Neural progenitor cell (in vitro differentiated cells): ENCODE data around the gene KRTAP12-4. TPM values are rescaled to one million over a fixed set of nuclear protein-coding genes. Genes with fewer than 3 reads are reported as not detected.
"Not testable (repeated sequence)": the region's sequence is repeated elsewhere in the genome, so short reads cannot be mapped to it uniquely, and the experiment has no call there.

Source experiments
- DNase-seq: peaks from one replicate; pipeline ENCODE4 v3.0.0-alpha.2; 2016; ENCODE audit warnings: low spot score
- H2AFZ ChIP-seq: fragments of 200-600 bp; sonication (generic); replicated peaks from 2 replicates; pipeline ENCODE4 v1.6.1; 2016; ENCODE audit warnings: antibody characterized with exemption
- H3F3A ChIP-seq: fragments of 200-600 bp; sonication (generic); 2 replicates; pipeline ENCODE4 v1.6.1; 2016; ENCODE audit warnings: antibody characterized with exemption, low read depth
- H3K27ac ChIP-seq: fragments of 200-600 bp; sonication (generic); 2 replicates; pipeline ENCODE4 v1.5.1; 2016; ENCODE audit warnings: mild to moderate bottlenecking
- H3K27me3 ChIP-seq: fragments of 200-600 bp; sonication (generic); 2 replicates; pipeline ENCODE4 v1.6.1; 2016; ENCODE audit warnings: mild to moderate bottlenecking, moderate library complexity
- H3K36me3 ChIP-seq: fragments of 200-600 bp; sonication (generic); 2 replicates; pipeline ENCODE4 v1.5.1; 2016
- H3K4me1 ChIP-seq: fragments of 200-600 bp; sonication (generic); 2 replicates; pipeline ENCODE4 v1.6.1; 2016; ENCODE audit warnings: mixed run types
- H3K4me2 ChIP-seq: fragments of 200-600 bp; sonication (generic); 2 replicates; pipeline ENCODE4 v1.6.1; 2016
- H3K4me3 ChIP-seq: fragments of 200-600 bp; sonication (generic); 2 replicates; pipeline ENCODE4 v1.5.1; 2016
- H3K79me2 ChIP-seq: fragments of 200-600 bp; sonication (generic); 2 replicates; pipeline ENCODE4 v1.6.1; 2016; ENCODE audit warnings: low read depth
- H3K9ac ChIP-seq: fragments of 200-600 bp; sonication (generic); 2 replicates; pipeline ENCODE4 v1.6.1; 2016
- H3K9me3 ChIP-seq: fragments of 200-600 bp; sonication (generic); 2 replicates; pipeline ENCODE4 v1.5.1; 2016; ENCODE audit warnings: low read depth
- H4K20me1 ChIP-seq: fragments of 200-600 bp; sonication (generic); 2 replicates; pipeline ENCODE4 v1.6.1; 2016; ENCODE audit warnings: low read depth
- H3K27ac Mint-ChIP-seq: 3 replicates; pipeline ENCODE4 v1.8.0; 2021; ENCODE audit warnings: mixed read lengths
- H3K27me3 Mint-ChIP-seq: 2 replicates; pipeline ENCODE4 v1.8.0; 2022; ENCODE audit warnings: low read depth, mild to moderate bottlenecking, inconsistent platforms, moderate library complexity, mixed read lengths; ENCODE audit not compliant: insufficient read depth
- H3K36me3 Mint-ChIP-seq: 3 replicates; pipeline ENCODE4 v1.8.0; 2021; ENCODE audit warnings: mixed read lengths
- H3K4me1 Mint-ChIP-seq: 3 replicates; pipeline ENCODE4 v1.8.0; 2021; ENCODE audit warnings: mixed read lengths
- H3K4me3 Mint-ChIP-seq: 3 replicates; pipeline ENCODE4 v1.8.0; 2021; ENCODE audit warnings: mild to moderate bottlenecking, moderate library complexity, mixed read lengths
- H3K9me3 Mint-ChIP-seq: 3 replicates; pipeline ENCODE4 v1.8.0; 2020; ENCODE audit warnings: mixed read lengths
- EZH2 ChIP-seq: fragments of 200-600 bp; sonication (generic); IDR thresholded peaks from 2 replicates; pipeline ENCODE4 v1.6.1; 2017; ENCODE audit warnings: antibody characterized with exemption, mild to moderate bottlenecking, moderate library complexity
- EZH2phosphoT487 ChIP-seq: fragments of 200-600 bp; sonication (generic); IDR thresholded peaks from 2 replicates; pipeline ENCODE4 v1.6.1; 2017; ENCODE audit warnings: antibody characterized with exemption
- total RNA-seq: library from RNA; depleted of rRNA; stranded (reverse); fragments of >200 nt; gene quantifications from 2 replicates; pipeline ENCODE4 v1.2.3, GENCODE V29; 2015; ENCODE audit warnings: low replicate concordance
- TF ChIP-seq, protein P1 (sequence below): fragments of 200-600 bp; sonication (generic); IDR thresholded peaks from 2 replicates; pipeline ENCODE4 v1.5.1; 2017; ENCODE audit warnings: antibody characterized with exemption, mild to moderate bottlenecking

Gene KRTAP12-4
- total RNA-seq, 1 donor from 2014 or later = not detected

DNA sequence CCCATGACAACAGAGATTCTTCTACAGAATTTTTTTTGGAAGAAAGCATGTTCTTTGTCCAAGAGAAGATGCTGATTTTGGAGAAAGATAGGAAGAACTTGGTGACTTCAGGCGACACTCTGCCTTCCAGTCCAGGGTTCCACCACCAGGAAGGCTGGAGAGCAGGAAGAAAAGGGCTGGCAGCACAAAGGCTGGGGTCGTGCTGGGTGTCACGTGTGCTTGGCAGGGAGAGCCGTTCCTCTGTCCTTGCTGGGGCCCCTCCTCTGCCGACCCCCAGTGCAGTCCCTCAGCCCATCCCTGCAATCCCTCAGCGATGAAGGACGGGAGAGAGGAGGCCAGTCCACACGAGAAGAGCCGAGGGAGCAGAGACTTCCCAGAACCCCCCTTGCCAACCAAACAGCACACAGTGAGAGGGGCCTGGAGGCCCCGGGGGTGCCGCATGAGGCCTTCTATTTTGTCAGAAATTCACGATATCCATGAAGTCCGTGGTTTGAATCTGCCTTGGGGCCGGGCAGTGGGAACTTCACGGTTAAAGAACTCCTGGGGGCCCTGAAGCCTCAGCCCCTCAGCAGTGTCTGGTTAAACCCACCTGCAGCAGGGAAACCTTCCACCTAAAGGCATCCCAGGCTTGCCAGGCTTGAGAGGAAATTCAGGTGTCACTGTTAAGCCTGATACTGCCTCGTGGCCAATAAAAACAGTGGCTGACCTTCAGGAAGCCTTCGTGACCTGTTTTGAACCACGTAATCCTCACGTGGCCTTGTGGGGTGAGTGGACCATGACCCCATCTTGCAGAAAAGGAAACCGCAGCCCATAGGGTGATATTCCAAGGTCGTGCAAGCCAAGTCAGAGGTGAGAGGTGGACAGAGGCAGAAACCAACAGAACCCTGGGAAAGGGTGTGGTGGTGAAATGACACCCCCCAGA is 45.9 kb upstream of the KRTAP12-4 start:
- Mint-ChIP-seq H3K27ac (no peak overlapping the region), H3K4me1 (peaks cover 61% of the 10 kb centered on the region), H3K36me3 (no peaks in the 10 kb centered on the region), H3K4me3 (no peak overlapping the region), H3K9me3 (peaks cover 5% of the 10 kb centered on the region), H3K27me3 (peaks cover 49% of the 10 kb centered on the region)
- Histone ChIP-seq H3K79me2 (no peaks in the 10 kb centered on the region), H4K20me1 (no peaks in the 10 kb centered on the region), H3K27me3 (peaks cover 33% of the 10 kb centered on the region), H3K4me1 (peaks cover 31% of the 10 kb centered on the region), H3K4me3 (no peak overlapping the region), H3K27ac (no peak overlapping the region), H3K9me3 (no peaks in the 10 kb centered on the region), H3K36me3 (no peaks in the 10 kb centered on the region), H3F3A (no peaks in the 10 kb centered on the region), H3K9ac (no peak overlapping the region), H3K4me2 (no peak overlapping the region), H2AFZ (peak overlapping the region; percentile 40)
- DNase-seq = no peak
- TF ChIP-seq EZH2phosphoT487 (no peak), EZH2 (no peak)
- TF ChIP-seq, protein P1, sequence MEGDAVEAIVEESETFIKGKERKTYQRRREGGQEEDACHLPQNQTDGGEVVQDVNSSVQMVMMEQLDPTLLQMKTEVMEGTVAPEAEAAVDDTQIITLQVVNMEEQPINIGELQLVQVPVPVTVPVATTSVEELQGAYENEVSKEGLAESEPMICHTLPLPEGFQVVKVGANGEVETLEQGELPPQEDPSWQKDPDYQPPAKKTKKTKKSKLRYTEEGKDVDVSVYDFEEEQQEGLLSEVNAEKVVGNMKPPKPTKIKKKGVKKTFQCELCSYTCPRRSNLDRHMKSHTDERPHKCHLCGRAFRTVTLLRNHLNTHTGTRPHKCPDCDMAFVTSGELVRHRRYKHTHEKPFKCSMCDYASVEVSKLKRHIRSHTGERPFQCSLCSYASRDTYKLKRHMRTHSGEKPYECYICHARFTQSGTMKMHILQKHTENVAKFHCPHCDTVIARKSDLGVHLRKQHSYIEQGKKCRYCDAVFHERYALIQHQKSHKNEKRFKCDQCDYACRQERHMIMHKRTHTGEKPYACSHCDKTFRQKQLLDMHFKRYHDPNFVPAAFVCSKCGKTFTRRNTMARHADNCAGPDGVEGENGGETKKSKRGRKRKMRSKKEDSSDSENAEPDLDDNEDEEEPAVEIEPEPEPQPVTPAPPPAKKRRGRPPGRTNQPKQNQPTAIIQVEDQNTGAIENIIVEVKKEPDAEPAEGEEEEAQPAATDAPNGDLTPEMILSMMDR = no peak

DNA sequence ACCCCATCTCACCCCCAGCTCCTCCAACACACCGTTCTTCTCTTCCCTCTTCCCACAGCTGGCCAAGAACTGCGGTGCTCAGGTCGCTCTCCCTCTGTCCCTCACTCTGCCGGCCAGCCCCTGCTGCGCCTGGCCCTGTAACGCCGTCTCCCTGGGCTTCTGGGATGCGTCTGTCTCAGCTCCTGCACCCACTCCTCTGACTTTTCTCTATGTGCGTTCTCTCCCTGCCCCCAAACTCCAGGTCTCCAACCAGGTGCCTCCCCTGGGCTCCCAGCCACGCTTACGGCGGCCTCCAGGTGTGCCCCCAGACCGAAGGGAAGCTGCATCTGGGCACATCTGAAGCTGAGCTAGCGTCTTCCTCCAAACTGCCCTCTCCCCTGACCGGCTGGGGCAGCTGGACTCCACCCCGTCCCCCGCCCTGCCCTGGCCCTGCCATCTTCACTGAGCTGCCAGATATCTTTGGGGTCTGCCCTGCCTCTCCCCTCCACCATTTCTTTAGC is 45.1 kb upstream of the KRTAP12-4 start:
- H4K20me1 ChIP-seq = no peaks in the 10 kb centered on the region
- H3K4me1 Mint-ChIP-seq = peaks cover 56% of the 10 kb centered on the region
- H3K27ac Mint-ChIP-seq = peak overlapping the region; percentile 71
- peak overlapping the region; percentile 40 for H2AFZ ChIP-seq
- H3K9me3 Mint-ChIP-seq = peaks cover 3% of the 10 kb centered on the region
- no peak overlapping the region for H3K4me3 Mint-ChIP-seq
- no peak for DNase-seq
- H3K4me2 ChIP-seq = no peak overlapping the region
- no peaks in the 10 kb centered on the region for H3K36me3 Mint-ChIP-seq
- no peak overlapping the region for H3K9ac ChIP-seq
- peaks cover 46% of the 10 kb centered on the region for H3K27me3 Mint-ChIP-seq
- H3F3A ChIP-seq = no peaks in the 10 kb centered on the region
- no peaks in the 10 kb centered on the region for H3K36me3 ChIP-seq
- no peak for TF ChIP-seq EZH2
- no peak for TF ChIP-seq EZH2phosphoT487
- TF ChIP-seq, protein P1 = no peak
- H3K4me1 ChIP-seq = peaks cover 31% of the 10 kb centered on the region
- H3K27me3 ChIP-seq = peaks cover 25% of the 10 kb centered on the region
- H3K4me3 ChIP-seq = no peak overlapping the region
- no peaks in the 10 kb centered on the region for H3K9me3 ChIP-seq
- H3K79me2 ChIP-seq = no peaks in the 10 kb centered on the region
- no peak overlapping the region for H3K27ac ChIP-seq

DNA sequence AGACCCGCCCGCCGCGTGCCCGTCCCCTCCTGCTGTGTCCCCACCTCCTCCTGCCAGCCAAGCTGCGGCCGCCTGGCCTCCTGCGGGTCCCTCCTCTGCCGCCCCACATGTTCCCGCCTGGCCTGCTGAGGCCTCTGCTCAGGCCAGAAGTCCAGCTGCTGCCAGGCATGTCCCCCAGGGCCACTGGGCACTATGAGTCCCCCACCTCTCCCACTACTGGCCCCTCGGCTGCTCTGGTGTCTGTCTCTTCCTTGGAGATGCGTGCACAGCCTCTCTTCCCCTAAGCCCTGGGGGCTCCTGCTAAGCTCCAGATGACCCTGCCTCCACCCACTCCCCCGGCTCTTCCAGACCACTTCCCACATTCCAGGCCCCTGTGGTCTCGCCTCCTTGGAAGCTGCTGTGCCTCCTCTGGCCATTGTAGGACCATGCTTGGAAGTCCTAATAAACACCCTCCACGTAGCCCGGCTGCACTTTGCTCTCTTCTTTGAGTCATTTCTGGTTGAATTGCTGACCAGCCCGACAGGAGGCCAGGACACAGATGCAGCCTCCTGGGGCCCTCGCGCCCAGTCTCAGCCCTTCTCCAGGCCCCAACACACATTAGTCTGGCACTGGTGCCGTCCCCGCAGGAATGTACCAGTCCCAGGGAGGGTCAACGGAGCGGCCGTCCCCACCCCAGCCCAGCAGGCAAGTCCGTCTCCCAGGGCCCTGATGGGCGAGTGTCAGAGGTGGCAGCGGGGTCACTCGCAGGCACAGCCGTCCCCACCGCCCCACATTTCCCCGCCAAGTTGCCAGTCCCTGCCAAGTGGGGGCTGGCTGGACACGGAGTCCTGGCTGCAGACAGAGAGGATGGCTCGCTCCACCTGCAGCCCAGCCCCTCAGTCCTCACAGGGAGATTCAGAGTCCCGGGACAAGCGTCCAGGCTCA is 43.6 kb upstream of the KRTAP12-4 start:
- Mint-ChIP-seq H3K27ac (peak overlapping the region; percentile 59), H3K4me1 (peaks cover 53% of the 10 kb centered on the region)
- peak; percentile 71 for DNase-seq

DNA sequence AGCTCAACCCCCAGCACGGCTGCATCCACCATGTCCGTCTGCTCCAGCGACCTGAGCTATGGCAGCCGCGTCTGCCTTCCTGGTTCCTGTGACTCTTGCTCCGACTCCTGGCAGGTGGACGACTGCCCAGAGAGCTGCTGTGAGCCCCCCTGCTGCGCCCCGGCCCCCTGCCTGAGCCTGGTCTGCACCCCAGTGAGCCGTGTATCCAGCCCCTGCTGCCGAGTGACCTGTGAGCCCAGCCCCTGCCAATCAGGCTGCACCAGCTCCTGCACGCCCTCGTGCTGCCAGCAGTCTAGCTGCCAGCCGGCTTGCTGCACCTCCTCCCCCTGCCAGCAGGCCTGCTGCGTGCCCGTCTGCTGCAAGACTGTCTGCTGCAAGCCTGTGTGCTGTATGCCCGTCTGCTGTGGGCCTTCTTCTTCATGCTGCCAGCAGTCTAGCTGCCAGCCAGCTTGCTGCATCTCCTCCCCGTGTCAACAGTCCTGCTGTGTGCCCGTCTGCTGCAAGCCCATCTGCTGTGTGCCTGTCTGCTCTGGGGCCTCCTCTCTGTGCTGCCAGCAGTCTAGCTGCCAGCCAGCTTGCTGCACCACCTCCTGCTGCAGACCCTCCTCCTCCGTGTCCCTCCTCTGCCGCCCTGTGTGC is 42.8 kb upstream of the KRTAP12-4 start, which contains the start of gene KRTAP10-12:
Gene KRTAP10-12, plus strand, starts transcription at position 1 of the 639 bp plus-strand sequence. Its CDS starts 30 bp downstream, at position 31.
- H3K27me3 Mint-ChIP-seq = peaks cover 34% of the 10 kb centered on the region
- not testable (repeated sequence) for H4K20me1 ChIP-seq, H3K4me3 ChIP-seq, H3K27ac ChIP-seq, H3K27me3 ChIP-seq, H3K36me3 ChIP-seq, H3K79me2 ChIP-seq, DNase-seq, H3K36me3 Mint-ChIP-seq, H3K9me3 ChIP-seq, H3F3A ChIP-seq, H3K9ac ChIP-seq
- H2AFZ ChIP-seq = peak within 1 kb of the TSS; percentile 68
- H3K9me3 Mint-ChIP-seq = peaks cover 15% of the 10 kb centered on the region
- H3K4me2 ChIP-seq = peak within 1 kb of the TSS; percentile 34
- peak within 1 kb of the TSS; percentile 57 for H3K4me3 Mint-ChIP-seq
- H3K4me1 ChIP-seq = peaks cover 31% of the 10 kb centered on the region
- H3K27ac Mint-ChIP-seq = peak within 1 kb of the TSS; percentile 47
- peaks cover 47% of the 10 kb centered on the region for H3K4me1 Mint-ChIP-seq

More for the DNA sequence above, 43.6 kb upstream of the KRTAP12-4 start:
- H3K27me3 Mint-ChIP-seq = peaks cover 40% of the 10 kb centered on the region
- Histone ChIP-seq H2AFZ (peak overlapping the region; percentile 68), H3K27ac (no peak overlapping the region), H3K4me2 (peak overlapping the region; percentile 34), H3K4me3 (no peak overlapping the region), H3K4me1 (peaks cover 31% of the 10 kb centered on the region), H3K36me3 (no peaks in the 10 kb centered on the region), H3K27me3 (peaks cover 10% of the 10 kb centered on the region), H3K79me2 (no peaks in the 10 kb centered on the region), H3F3A (no peaks in the 10 kb centered on the region), H4K20me1 (no peaks in the 10 kb centered on the region), H3K9ac (no peak overlapping the region), H3K9me3 (peaks cover 5% of the 10 kb centered on the region)
- H3K36me3 Mint-ChIP-seq = no peaks in the 10 kb centered on the region
- H3K4me3 Mint-ChIP-seq = peak overlapping the region; percentile 57
- TF ChIP-seq EZH2 = no peak
- TF ChIP-seq EZH2phosphoT487 = no peak
- TF ChIP-seq, protein P1 = no peak
- peaks cover 8% of the 10 kb centered on the region for H3K9me3 Mint-ChIP-seq
